ENCODE data around the gene PECR. TPM values are rescaled to one million over a fixed set of nuclear protein-coding genes. Genes with fewer than 3 reads are reported as not detected.

Gene PECR
- total and polyA plus RNA-seq, 9 of the 15 experiments (the other 6 are each of a cell fraction or from before 2014, with no cell fraction given), result 1.1 to 10.3 (median 8.2) TPM

DNA sequence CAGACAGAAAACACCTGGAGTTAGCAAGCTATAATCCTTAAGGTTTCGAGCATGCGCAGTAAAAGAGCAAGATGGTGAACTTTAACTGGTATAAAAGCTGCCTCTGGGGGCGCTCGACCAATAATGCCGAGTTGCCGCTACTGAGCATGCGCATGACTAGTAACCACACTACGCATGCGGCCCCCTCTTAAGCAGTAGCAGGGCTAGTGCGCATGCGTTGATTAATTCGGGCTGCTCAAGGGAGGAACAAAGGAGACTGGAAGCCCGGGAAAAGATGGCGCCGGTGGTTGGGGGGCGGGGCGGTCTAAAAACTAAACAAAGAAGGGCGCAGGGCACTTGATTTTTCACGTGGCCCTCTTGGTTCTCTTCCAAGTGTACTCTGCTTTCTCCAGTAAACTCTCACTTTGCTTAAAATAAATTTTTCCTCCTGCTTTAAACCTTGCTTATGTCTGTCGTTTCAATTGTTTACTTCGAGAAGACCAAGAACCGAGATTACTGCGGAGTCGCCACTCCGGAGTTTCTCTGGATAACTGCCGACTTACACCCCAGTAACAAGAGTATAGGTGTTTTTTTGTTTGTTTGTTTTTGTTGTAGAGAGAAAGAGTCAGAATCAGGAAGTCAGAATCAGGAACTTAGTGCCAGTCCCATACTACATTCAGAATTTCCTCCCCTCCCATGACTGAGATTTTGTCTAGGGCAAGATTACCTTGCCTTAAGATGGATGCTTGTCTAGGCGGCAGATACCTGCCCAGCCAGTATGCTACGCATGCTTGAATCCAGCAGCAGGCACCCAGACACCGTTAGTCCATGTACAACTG is 33.3 kb upstream of the PECR start (continued):
- TF ChIP-seq RNF219 (CRISPR knock-in tag; IDR thresholded peaks at IDR 0.05) (no peak), NRF1 (conservative IDR thresholded peaks at IDR 0.05 in 1 of 2, IDR thresholded peaks at IDR 0.05 in 1 of 2) (peak; percentile 98), NR3C1 (CRISPR knock-in tag; IDR thresholded peaks at IDR 0.05) (no peak), ZFPM2 (CRISPR knock-in tag; IDR thresholded peaks at IDR 0.05) (no peak), ZNF668 (CRISPR knock-in tag; IDR thresholded peaks at IDR 0.05) (no peak), SMAD3 (CRISPR knock-in tag; conservative IDR thresholded peaks at IDR 0.05) (no peak), RUNX1 (IDR thresholded peaks at IDR 0.05; ENCODE audit: low read depth) (no peak), FOXK2 (conservative IDR thresholded peaks at IDR 0.05 in 1 of 2, IDR thresholded peaks at IDR 0.05 in 1 of 2; ENCODE audit: low read depth in 2 of 2) (peak; percentile 26 to 58; a peak in 2 of 4 replicates), NEUROD1 (IDR thresholded peaks at IDR 0.05; ENCODE audit: borderline replicate concordance, low read depth, low read length, partially characterized antibody) (no peak), ZNF561 (CRISPR knock-in tag; conservative IDR thresholded peaks at IDR 0.05) (no peak), ZNF224 (CRISPR knock-in tag; IDR thresholded peaks at IDR 0.05) (no peak), ELF1 (tag; IDR thresholded peaks at IDR 0.05) (peak; percentile 19; the same call in 1 of the 2 replicates), NFYB (IDR thresholded peaks at IDR 0.05; ENCODE audit: extremely low read depth, insufficient read length) (no peak), COPS2 (conservative IDR thresholded peaks at IDR 0.05) (no peak), TCF15 (CRISPR knock-in tag; IDR thresholded peaks at IDR 0.05) (no peak), MEF2D (tag; conservative IDR thresholded peaks at IDR 0.05; ENCODE audit: low read depth) (no peak), RBBP5 (IDR thresholded peaks at IDR 0.05; ENCODE audit: borderline replicate concordance, insufficient read depth, low read length, poor library complexity, severe bottlenecking) (no peak), ZNF79 (CRISPR knock-in tag; IDR thresholded peaks at IDR 0.05; ENCODE audit: low read depth) (no peak), SMC3 (conservative IDR thresholded peaks at IDR 0.05; ENCODE audit: insufficient read depth, low read depth, low read length) (no peak), TAF7 (tag; IDR thresholded peaks at IDR 0.05) (no peak), XRCC4 (IDR thresholded peaks at IDR 0.05; ENCODE audit: extremely low read depth, insufficient read depth, insufficient read length) (no peak)
